ENCODE data around the gene FAM186B.

The FAM186B gene

DNA sequence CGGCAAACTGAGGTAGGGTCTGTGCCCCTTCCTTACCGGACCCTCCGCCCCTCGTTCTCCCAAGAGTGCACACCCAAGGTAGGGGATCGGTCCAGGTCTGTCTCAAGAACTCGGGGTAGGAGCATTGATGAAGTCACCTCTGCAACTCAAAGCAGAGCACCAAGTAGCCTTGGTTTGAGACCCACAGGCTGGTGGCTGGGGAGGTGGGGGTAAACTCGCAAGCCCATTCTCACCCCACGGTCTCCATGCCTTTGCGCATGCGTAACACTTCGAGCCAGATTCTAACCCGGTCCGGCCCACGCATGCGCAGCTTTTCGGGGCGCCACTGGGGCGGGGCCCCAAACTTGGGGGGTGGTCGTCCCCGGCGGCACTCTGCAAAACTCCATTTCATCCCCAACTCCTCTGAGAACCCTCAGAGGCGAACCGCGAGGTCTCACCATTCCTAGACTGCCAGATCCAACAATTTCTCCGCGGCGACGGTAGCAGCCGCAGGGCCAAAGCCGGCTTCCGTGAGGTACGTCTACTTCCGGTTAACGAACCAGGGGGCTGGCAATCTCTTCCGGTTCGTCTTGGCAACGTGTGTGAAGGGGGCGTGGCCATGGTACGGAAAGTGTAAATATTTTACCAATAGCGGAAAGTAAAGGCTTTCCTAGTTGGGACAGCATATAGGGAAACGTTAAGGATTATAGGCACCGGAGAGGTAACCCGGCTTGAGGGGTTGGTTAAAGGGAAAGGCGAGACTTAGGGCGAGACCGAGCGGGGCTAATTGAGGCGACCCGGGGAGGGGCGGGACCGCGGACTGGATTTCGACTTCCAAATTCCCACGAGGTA lies 37.6 kb downstream of the FAM186B start, which contains the start of gene MCRS1:
MCRS1 (minus strand) TSS at position 532 of the 831 bp plus-strand sequence. CDS start 1,411 bp downstream, outside the sequence.
- peak; percentile 71 for DNase-seq

- no peak for DNase-seq
Observed at GRCh38 chr12:49567302-49567610, 38.2 kb downstream of the FAM186B start.

GRCh38 chr12:49566361-49566760 lies 39.1 kb downstream of the FAM186B start:
- DNase-seq, result no peak

- DNase-seq, result no peak
Observed at GRCh38 chr12:49565406-49566265, 39.8 kb downstream of the FAM186B start.

DNA sequence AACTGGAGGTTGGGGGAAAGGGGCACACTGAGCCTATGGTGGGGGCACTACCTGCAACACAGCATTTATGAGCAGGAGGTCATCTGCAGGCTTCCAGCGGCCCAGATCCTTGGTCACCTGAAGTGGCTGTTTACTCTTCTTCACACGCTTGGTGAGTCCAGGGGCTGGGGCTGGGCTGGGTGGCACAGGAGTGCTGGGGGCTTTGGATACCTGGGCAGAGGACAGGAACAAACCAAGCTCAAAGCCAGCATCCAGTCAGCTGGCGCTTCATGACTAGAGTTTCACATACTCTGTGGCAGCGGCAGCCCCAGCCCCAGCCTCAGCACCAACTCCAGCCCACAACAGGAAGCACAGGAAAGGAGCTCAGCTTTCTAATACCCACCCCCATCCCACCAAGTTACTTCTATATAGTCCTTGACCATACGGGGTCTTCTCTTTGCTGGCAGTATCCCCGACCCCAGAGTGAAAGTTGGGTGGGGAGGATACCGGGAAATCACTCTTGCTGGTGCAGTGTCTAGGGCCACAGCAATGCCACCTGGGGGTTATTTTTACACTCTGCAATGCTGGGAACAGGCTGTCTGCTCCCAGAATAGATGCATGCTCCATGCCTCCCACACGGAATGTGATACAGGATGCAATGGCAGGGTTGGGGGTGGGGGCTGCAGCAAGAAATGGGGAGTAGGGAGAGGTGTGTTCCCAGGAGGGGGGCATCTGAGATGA lies 40.6 kb downstream of the FAM186B start:
- no peak for DNase-seq

- no peak for DNase-seq
Observed at GRCh38 chr12:49563951-49564685, 41.3 kb downstream of the FAM186B start.

DNA sequence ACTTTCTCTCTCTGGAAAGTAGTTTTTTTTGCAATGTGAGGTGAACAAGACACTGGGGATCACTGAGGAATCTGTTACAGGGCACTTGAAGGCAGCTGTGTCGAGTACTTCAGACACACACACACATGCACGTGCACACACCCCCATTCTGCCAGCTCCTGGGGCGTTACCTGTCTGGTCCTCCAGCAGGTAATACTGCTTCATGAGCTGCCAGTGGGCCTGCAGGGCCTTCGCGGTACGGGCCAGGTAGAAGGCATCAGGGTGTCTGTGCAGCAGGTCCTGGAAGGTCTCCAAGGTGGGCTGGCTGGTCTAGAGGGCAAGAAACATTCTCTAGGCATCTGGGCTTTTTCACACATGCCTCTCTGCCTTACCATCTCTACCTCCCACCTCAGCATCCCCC lies 42.6 kb downstream of the FAM186B start:
- DNase-seq, result no peak

DNA sequence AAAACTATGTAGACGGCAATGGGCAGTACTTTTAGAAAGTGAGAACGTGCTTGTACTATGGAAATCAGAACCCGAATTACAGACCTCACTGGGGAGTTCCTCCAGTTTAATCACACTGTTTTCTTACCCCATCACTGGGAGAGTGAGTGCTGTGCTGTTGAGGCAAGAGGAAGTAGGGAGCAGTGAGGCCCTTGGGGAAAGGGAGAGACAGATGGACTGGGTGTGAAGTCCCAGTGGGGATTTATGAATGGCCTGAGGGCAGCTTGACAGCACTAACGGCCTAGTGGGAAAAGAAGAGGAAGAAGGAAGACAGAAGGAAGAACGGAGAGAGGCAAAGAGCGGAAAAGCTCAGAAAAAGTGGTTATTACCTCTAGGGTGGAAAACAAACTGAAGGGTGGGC lies 43.2 kb downstream of the FAM186B start:
- DNase-seq, result no peak

GRCh38 chr12:49560695-49561094 lies 44.7 kb downstream of the FAM186B start:
- no peak for DNase-seq

DNA sequence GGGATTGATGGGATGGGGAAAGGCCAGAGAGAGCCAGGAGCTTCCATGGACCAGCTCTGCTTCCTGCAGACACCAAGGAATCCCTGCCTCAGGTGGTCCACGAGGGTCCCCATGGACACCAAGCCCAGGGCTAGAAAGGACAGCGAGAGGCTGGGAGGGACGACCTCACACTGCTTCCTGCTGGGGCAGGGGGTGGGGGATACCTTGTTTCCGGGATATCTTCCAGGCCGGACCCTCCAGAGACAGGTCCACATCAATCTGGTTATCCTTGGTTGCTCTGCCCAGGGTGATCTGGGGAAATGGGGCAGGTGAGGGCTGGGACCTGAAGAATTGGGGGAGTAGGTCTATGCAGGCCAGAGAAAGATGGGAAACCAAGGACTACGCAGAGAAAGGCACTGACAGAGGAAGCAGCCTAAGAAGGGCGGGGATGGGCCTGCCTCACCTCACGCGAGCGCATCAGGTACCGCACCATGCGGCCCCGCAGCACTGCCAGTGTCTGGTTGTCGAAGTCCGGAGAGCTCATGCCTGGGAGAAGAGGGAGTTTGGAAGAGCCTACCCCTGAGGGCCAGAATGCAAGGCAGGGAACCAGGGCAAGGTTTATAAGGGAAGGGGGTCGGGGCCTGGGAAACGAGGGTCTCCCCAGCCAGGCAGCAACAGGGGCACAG lies 46.3 kb downstream of the FAM186B start:
- DNase-seq, result no peak

DNA sequence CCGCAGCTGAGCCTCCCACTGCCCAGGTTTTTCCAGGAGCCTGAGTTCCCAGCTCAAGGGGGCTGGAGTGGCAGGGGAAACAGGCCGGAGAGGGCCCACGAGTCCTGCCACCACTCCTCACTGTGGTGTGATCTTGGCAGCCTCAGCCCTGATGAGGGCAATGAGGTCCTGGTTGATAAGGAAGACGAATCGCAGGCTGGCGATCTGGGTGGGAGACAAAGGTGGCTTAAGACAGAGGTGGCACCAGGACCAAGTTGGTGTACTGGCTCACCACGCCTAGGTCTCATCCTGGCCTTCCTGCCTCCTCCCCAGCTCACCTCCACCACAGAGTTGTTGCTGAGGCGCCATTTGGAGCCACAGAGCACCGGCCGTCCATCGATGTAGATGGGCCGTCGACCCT lies 46.9 kb downstream of the FAM186B start:
- DNase-seq, result no peak

- no peak for DNase-seq
Observed at GRCh38 chr12:49557917-49558215, 47.6 kb downstream of the FAM186B start.

DNA sequence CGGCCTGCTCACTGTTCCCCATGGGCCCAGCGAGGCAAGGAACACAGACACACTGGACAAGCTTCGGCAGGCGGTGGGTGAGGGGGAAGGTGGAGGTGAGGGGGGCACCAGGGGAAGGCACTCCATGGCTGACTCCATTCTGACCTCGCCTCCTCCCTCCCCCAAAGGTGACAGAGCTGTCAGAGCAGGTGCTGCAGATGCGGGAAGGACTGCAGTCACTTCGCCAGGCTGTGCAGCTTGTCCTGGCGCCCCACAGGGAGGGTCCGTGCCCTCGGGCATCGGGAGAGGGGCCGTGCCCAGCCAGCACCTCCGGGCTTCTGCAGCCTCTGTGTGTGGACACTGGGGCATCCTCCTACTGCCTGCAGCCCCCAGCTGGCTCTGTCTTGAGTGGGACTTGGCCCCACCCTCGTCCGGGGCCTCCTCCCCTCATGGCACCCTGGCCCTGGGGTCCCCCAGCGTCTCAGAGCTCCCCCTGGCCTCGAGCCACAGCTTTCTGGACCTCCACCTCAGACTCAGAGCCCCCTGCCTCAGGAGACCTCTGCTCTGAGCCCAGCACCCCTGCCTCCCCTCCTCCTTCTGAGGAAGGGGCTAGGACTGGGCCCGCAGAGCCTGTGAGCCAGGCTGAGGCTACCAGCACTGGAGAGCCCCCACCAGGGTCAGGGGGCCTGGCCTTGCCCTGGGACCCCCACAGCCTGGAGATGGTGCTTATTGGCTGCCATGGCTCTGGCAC lies 48.1 kb downstream of the FAM186B start:
- no peak for DNase-seq

- DNase-seq, result no peak
Observed at GRCh38 chr12:49556391-49557186, 48.9 kb downstream of the FAM186B start.

DNA sequence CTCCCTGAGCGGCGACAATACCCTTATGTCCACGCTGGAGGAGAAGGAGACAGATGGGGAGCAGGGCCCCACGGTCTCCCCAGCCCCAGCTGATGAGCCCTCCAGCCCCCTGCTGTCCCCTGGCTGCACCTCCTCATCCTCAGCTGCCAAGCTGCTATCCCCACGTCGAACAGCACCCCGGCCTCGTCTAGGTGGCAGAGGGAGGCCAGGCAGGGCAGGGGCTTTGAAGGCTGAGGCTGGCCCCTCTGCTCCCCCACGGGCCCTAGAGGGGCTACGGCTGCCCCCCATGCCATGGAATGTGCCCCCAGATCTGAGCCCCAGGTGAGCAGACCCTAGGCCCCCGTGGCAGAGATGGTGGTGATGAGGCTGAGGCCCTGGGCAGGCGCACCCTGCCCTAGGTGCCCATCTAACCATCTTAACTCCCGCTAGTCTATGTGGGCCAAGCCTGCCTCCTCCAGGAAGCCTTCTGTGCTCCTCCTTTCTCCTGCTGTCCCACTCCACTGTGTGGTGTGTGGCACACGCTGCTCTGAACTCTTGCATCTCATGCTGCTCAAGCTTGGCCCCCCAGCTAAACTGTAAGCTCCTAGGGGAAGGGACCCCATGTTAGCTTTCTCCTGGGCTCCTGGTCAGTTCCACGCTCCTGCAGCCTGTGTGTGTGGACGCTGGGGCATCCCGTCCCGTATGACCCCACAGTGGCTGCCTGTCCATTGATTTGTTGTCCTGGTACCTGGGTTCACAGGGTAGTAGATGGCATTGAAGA lies 49.6 kb downstream of the FAM186B start:
- no peak for DNase-seq

DNA sequence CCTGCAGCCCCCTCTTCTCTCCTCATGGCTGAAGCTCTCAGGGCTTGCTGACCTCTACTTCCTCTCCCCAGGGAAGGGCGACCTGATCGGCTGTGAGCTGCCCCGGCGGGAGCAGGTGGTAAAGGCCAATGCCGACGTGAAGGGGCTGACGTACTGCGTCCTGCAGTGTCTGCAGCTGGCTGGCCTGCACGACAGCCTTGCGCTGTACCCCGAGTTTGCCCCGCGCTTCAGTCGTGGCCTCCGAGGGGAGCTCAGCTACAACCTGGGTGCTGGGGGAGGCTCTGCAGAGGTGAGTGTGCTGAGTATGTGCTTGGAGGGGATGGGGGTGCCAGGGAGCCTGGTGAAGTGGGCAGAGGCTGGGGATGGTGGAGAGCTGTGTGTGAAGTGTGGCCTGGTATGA lies 51.2 kb downstream of the FAM186B start:
- no peak for DNase-seq

- DNase-seq, result peak; percentile 70
Observed at GRCh38 chr12:49553512-49554088, 51.8 kb downstream of the FAM186B start.

GRCh38 chr12:49552899-49553298 lies 52.5 kb downstream of the FAM186B start:
- no peak for DNase-seq

GRCh38 chr12:49552425-49552824 lies 53.0 kb downstream of the FAM186B start:
- DNase-seq, result no peak

DNA sequence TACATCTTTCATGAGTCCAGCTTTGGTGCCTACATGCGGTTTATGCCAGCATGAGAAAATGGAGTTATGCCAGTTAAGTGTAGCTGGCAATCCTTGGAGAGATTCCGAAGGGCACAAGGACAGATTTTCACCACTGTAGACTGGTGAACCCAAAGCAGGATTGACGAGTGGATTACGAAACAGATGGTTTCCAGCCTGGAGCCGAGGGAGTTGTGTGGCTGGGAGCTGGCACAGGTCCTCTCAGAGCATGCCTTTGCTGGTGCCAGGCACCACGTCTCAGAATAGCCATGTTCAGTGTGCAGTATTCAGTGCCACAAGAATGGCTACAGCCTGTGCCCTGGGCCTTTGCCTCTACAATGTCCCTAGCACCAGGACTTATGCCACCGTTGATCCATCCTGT lies 53.4 kb downstream of the FAM186B start:
- no peak for DNase-seq
